Breast epithelium (tissue), 4 donors: Measurements from ENCODE around the gene C16orf89. TPM values are rescaled to one million over a fixed set of nuclear protein-coding genes. Genes with fewer than 3 reads are reported as not detected.
"Not testable (repeated sequence)": the region's sequence is repeated elsewhere in the genome, so short reads cannot be mapped to it uniquely, and the experiment has no call there.

ENCODE experiments used
- DNase-seq, 2 donors: peaks; one replicate each; pipeline ENCODE4 v3.0.0-alpha.2; 2019; ENCODE audit warnings: low spot score in 2 of 2
- H3K27ac ChIP-seq, 2 donors: fragments of 200-600 bp; sonication (generic) in 1 of 2; one replicate each; pipeline ENCODE4 v1.5.1; 2016 to 2019; ENCODE audit warnings: mild to moderate bottlenecking in 1 of 2
- H3K27me3 ChIP-seq, 2 donors: fragments of 200-600 bp; sonication (generic) in 1 of 2; one replicate each; pipeline versions ENCODE4 v1.5.1 to v1.6.0; 2017 to 2019; ENCODE audit warnings: control low read depth in 1 of 2, mild to moderate bottlenecking in 1 of 2
- H3K36me3 ChIP-seq: fragments of 200-600 bp; one replicate; pipeline ENCODE4 v1.5.1; 2019
- H3K4me1 ChIP-seq, 2 donors: fragments of 200-600 bp; sonication (generic); one replicate each; pipeline ENCODE4 v1.5.1; 2016 to 2019; ENCODE audit warnings: control low read depth in 1 of 2
- H3K4me3 ChIP-seq, 3 donors: fragments of 200-600 bp; sonication (generic); 1 replicate in 2 of 3; 2 replicates in 1 of 3; pipeline ENCODE4 v1.5.1; 2016 to 2019; ENCODE audit warnings: mild to moderate bottlenecking in 3 of 3, moderate library complexity in 2 of 3
- H3K9me3 ChIP-seq, 2 donors: fragments of 200-600 bp; sonication (generic) in 1 of 2; one replicate each; pipeline ENCODE4 v1.5.1; 2016 to 2019; ENCODE audit warnings: control low read depth in 1 of 2
- intact Hi-C: fragments of 100-400 bp; cut with DNase I; formaldehyde crosslinking; loops from one replicate; pipeline ENCODE4 v1.15.1; 2023; ENCODE audit warnings: low total_unique reads
- total RNA-seq, 3 donors: library from RNA; depleted of rRNA; stranded (reverse); fragments of >200 nt; gene quantifications; one replicate each; pipeline ENCODE4 v1.1.0, GENCODE V29; 2016

The C16orf89 gene
- total RNA-seq, 3 donors from 2014 or later: 5.1 to 10.2 (median 6.4) TPM

- H3K9me3 ChIP-seq, H3K27me3 ChIP-seq, H3K4me1 ChIP-seq, intact Hi-C loops, H3K36me3 ChIP-seq, DNase-seq: not testable (repeated sequence)
- H3K4me3 ChIP-seq: peak overlapping the region; percentile 65 to 89 (median 68)
- peak overlapping the region in 1 of 2 donors; percentile 87 for H3K27ac ChIP-seq
Measured at GRCh38 chr16:5096437-5097060, 30.8 kb upstream of the C16orf89 start.

DNA sequence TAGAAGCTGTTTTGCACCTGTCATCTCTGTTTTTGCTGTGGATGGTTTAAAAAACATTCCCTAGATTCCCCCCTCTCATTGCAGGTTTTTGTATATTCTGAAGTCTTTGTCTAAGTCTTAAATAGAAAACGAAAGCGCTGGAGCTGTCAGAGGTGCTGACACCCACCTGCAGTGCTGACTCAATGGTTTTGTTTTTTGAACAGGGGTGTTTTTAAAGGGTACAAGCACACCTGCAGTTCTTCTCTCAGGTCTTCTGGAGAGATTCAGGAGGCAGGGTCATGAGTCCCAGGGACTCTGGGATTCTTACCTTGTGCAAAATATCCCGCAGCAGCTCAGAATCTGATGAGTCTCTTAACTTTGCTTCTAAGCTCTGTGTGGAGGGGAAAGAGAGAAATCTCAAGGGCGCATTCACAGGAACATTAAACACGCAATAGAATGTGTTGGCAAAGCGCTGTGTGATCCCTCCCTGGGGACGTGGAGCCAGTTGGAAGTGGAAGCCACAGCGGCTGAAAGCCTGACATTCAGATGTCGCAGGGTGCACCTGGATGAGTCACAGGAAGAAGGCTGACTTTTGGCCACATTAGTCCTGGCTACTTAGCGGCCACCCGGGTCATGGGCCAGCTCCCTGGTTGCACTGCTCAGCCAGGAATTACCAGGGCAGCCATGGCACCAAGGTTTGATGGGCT lies 29.5 kb upstream of the C16orf89 start:
- H3K4me1 ChIP-seq, intact Hi-C loops, H3K4me3 ChIP-seq, H3K27ac ChIP-seq, H3K9me3 ChIP-seq, DNase-seq, H3K36me3 ChIP-seq, H3K27me3 ChIP-seq: not testable (repeated sequence)

GRCh38 chr16:5093746-5094145 lies 28.0 kb upstream of the C16orf89 start:
- H3K36me3 ChIP-seq, H3K4me3 ChIP-seq, H3K27me3 ChIP-seq, DNase-seq, H3K27ac ChIP-seq, H3K4me1 ChIP-seq, H3K9me3 ChIP-seq, intact Hi-C loops: not testable (repeated sequence)

DNA sequence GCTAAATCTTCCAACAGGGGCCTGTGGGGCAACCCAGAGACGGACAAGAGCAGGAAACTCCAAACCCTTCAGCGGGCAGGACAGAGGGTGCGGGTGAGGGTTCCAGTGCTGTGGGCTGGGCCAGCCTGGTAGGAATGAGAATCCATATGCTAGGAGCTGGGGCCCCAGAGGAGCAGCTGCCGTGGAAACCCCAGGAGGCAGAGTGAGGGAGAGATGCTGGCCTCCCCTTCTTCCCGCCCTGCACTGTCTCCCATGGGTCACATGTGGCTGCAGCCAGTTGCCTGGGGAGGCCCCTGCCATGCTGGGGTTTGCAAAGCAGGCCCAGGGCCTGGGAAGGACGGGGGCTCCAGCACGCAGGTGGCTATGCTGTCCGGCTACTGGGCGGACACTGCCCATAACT lies 27.3 kb upstream of the C16orf89 start:
- DNase-seq, H3K36me3 ChIP-seq, H3K27me3 ChIP-seq, H3K9me3 ChIP-seq, H3K4me1 ChIP-seq, intact Hi-C loops, H3K4me3 ChIP-seq, H3K27ac ChIP-seq: not testable (repeated sequence)

DNA sequence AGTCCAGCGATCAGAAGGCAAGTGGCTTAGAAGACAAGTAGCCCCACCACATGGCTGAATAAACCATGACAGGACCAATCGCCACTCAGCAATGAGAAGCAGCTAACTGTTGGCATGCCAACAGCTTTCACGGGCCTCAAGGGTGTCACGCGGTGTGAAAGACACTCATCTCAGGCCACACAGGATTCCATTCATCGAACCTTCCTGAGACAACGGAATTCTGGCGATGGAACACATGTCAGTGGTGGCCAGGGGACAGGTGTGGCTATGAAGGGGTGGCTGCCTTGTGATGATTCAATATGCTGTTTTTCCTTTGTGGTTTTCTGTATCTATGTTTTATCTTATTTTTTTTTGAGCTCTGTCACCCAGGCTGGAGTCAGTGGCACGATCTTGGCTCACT lies 24.8 kb upstream of the C16orf89 start:
- H3K4me1 ChIP-seq, H3K36me3 ChIP-seq, H3K9me3 ChIP-seq, H3K4me3 ChIP-seq, intact Hi-C loops, DNase-seq, H3K27ac ChIP-seq, H3K27me3 ChIP-seq: not testable (repeated sequence)

- H3K36me3 ChIP-seq, DNase-seq, H3K9me3 ChIP-seq, intact Hi-C loops, H3K27me3 ChIP-seq, H3K4me1 ChIP-seq, H3K4me3 ChIP-seq, H3K27ac ChIP-seq: not testable (repeated sequence)
Measured at GRCh38 chr16:5089911-5090555, 24.3 kb upstream of the C16orf89 start.

DNA sequence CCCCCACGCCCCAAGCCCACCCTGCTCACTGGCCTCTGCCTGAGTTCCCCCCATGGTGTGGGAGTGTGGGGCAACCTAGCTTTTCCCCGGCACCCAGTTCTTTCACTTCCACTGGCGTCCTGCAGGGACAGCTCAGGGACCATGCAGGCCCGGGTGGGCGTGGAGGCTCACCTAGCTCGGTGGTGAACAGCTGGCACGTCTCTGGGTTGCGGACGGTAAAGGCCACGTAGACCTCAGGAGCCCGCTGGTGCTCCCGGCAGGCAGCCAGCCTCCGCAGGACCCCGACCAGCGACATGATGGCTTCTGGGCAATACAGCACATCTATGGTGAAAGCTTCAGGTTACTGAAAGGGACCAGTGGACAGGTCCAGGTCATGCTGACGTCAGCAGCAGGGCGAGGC lies 23.2 kb upstream of the C16orf89 start:
- H3K27ac ChIP-seq, intact Hi-C loops, H3K36me3 ChIP-seq, H3K4me3 ChIP-seq, H3K4me1 ChIP-seq, H3K9me3 ChIP-seq, H3K27me3 ChIP-seq, DNase-seq: not testable (repeated sequence)

- H3K36me3 ChIP-seq, DNase-seq, H3K27me3 ChIP-seq, H3K9me3 ChIP-seq, H3K4me1 ChIP-seq, intact Hi-C loops, H3K4me3 ChIP-seq, H3K27ac ChIP-seq: not testable (repeated sequence)
Measured at GRCh38 chr16:5088086-5088790, 22.5 kb upstream of the C16orf89 start.

- H3K4me3 ChIP-seq, H3K4me1 ChIP-seq, H3K27ac ChIP-seq, intact Hi-C loops, H3K36me3 ChIP-seq, DNase-seq, H3K9me3 ChIP-seq, H3K27me3 ChIP-seq: not testable (repeated sequence)
Measured at GRCh38 chr16:5085716-5086115, 20.0 kb upstream of the C16orf89 start.
